Activated CD8-positive, alpha-beta T cell treated with anti-CD3 and anti-CD28 coated beads for 36 hours (primary cell): ENCODE results near the gene RNF187. TPM values are rescaled to one million over a fixed set of nuclear protein-coding genes. Genes with fewer than 3 reads are reported as not detected.

Experiments
- ATAC-seq: fragments of 200-7000 bp; cut with Tn5 transposase; one replicate; pipeline ENCODE4 v1.10.0; 2021; ENCODE audit warnings: mild to moderate bottlenecking, moderate library complexity
- CTCF ChIA-PET: fragments of 350-600 bp; sonication (Branson Sonifier 250); formaldehyde crosslinking; loops from one replicate; lab custom pipeline; 2021; ENCODE audit warnings: antibody characterized with exemption; lab: Charles Lee
- POLR2A ChIA-PET: fragments of 350-600 bp; sonication (Branson Sonifier 250); formaldehyde crosslinking; loops from one replicate; lab custom pipeline; 2021; ENCODE audit warnings: antibody characterized with exemption; lab: Charles Lee
- DNase-seq: peaks from one replicate; pipeline ENCODE4 v3.0.0-alpha.2; 2020
- H3K27ac Mint-ChIP-seq: one replicate; pipeline ENCODE4 v1.8.0; 2021; ENCODE audit warnings: mild to moderate bottlenecking, mixed read lengths
- H3K27me3 Mint-ChIP-seq: one replicate; pipeline ENCODE4 v1.8.0; 2021; ENCODE audit warnings: mixed read lengths
- H3K36me3 Mint-ChIP-seq: one replicate; pipeline ENCODE4 v1.8.0; 2021; ENCODE audit warnings: low read depth, mixed read lengths
- H3K4me1 Mint-ChIP-seq: one replicate; pipeline ENCODE4 v1.8.0; 2021; ENCODE audit warnings: low read depth, mixed read lengths
- H3K4me3 Mint-ChIP-seq: one replicate; pipeline ENCODE4 v1.8.0; 2021; ENCODE audit warnings: mild to moderate bottlenecking, moderate library complexity, mixed read lengths
- H3K9me3 Mint-ChIP-seq: one replicate; pipeline ENCODE4 v1.8.0; 2021; ENCODE audit warnings: mixed read lengths
- CTCF ChIP-seq: fragments of 200-600 bp; IDR thresholded peaks from one replicate; pipeline ENCODE4 v1.8.0; 2022; ENCODE audit warnings: antibody characterized with exemption, mild to moderate bottlenecking
- intact Hi-C: fragments of 100-400 bp; cut with micrococcal nuclease; formaldehyde crosslinking; loops from one replicate; pipeline ENCODE4 v1.10.0; 2022
- total RNA-seq, 2 experiments: library from RNA; stranded (reverse); gene quantifications; one replicate each; pipeline ENCODE4 v1.2.3, GENCODE V29; 2021

The RNF187 gene
- total RNA-seq, 2 experiments from 2014 or later = 147 TPM

GRCh38 chr1:228511546-228512445 lies 24.6 kb downstream of the RNF187 start:
- no peak overlapping the region for H3K27ac Mint-ChIP-seq
- intact Hi-C loops = no loop called here

GRCh38 chr1:228512781-228513198 lies 25.6 kb downstream of the RNF187 start:
- Mint-ChIP-seq H3K4me1 (peaks cover 6% of the 10 kb centered on the region), H3K9me3 (no peaks in the 10 kb centered on the region), H3K27ac (no peak overlapping the region), H3K36me3 (no peaks in the 10 kb centered on the region), H3K27me3 (peaks cover 6% of the 10 kb centered on the region), H3K4me3 (no peak overlapping the region)
- TF ChIP-seq CTCF = no peak
- ChIA-PET POLR2A (interaction anchor here (0.6 to 2.7 kb wide), 3 partner anchors 12 to 56 kb away, joined by 3 to 8 read pairs (median 3); no protein-coding TSS in a partner anchor), CTCF (interaction anchor here (0.6 to 4.6 kb wide), 5 partner anchors 12 to 382 kb away, joined by 3 to 26 read pairs (median 3); no protein-coding TSS in a partner anchor)
- intact Hi-C loops = no loop called here
- ATAC-seq (no peak), DNase-seq (no peak)

More at GRCh38 chr1:228511546-228512445, 24.6 kb downstream of the RNF187 start:
- no peak for ATAC-seq
- CTCF ChIA-PET = interaction anchor here (1.2 to 3.9 kb wide), 2 partner anchors 11 to 81 kb away, joined by 3 to 21 read pairs; no protein-coding TSS in a partner anchor
- DNase-seq = no peak
- Mint-ChIP-seq H3K4me3 (no peak overlapping the region), H3K9me3 (no peaks in the 10 kb centered on the region), H3K27me3 (peaks cover 4% of the 10 kb centered on the region), H3K4me1 (peaks cover 6% of the 10 kb centered on the region), H3K36me3 (no peaks in the 10 kb centered on the region)
- no peak for TF ChIP-seq CTCF
- POLR2A ChIA-PET = interaction anchor here (2.7 kb wide), 1 partner anchor 11 kb away, joined by 8 read pairs; no protein-coding TSS in a partner anchor

GRCh38 chr1:228513236-228513900 lies 26.2 kb downstream of the RNF187 start:
- no peak for ATAC-seq
- Mint-ChIP-seq H3K27me3 (peaks cover 9% of the 10 kb centered on the region), H3K9me3 (no peaks in the 10 kb centered on the region), H3K36me3 (no peaks in the 10 kb centered on the region), H3K4me1 (peaks cover 6% of the 10 kb centered on the region), H3K27ac (no peak overlapping the region), H3K4me3 (no peak overlapping the region)
- CTCF ChIA-PET = interaction anchor here (0.9 to 4.6 kb wide), 3 partner anchors 13 to 383 kb away, joined by 3 to 26 read pairs (median 3); no protein-coding TSS in a partner anchor
- no peak for TF ChIP-seq CTCF
- intact Hi-C loops = no loop called here
- no peak for DNase-seq
- POLR2A ChIA-PET = interaction anchor here (0.6 to 2.7 kb wide), 3 partner anchors 13 to 56 kb away, joined by 3 to 8 read pairs (median 3); no protein-coding TSS in a partner anchor

GRCh38 chr1:228514421-228514820 lies 27.2 kb downstream of the RNF187 start:
- H3K9me3 Mint-ChIP-seq = no peaks in the 10 kb centered on the region
- TF ChIP-seq CTCF = no peak
- intact Hi-C loops = loop anchor here (2.0 kb wide), 1 partner anchor 42 kb away; no protein-coding TSS in a partner anchor
- H3K27me3 Mint-ChIP-seq = peaks cover 13% of the 10 kb centered on the region
- H3K4me1 Mint-ChIP-seq = peaks cover 6% of the 10 kb centered on the region
- no peak for DNase-seq
- no peak overlapping the region for H3K27ac Mint-ChIP-seq
- no peaks in the 10 kb centered on the region for H3K36me3 Mint-ChIP-seq
- ATAC-seq = no peak
- no peak overlapping the region for H3K4me3 Mint-ChIP-seq
- ChIA-PET CTCF (interaction anchor here (1.0 to 4.6 kb wide), 6 partner anchors 14 to 515 kb away, joined by 3 to 26 read pairs (median 6); a partner anchor contains a TSS), POLR2A (interaction anchor here (1.4 to 2.7 kb wide), 2 partner anchors 14 to 51 kb away, joined by 3 to 8 read pairs; no protein-coding TSS in a partner anchor)
